ENCODE results near the gene CDYL.

DNA sequence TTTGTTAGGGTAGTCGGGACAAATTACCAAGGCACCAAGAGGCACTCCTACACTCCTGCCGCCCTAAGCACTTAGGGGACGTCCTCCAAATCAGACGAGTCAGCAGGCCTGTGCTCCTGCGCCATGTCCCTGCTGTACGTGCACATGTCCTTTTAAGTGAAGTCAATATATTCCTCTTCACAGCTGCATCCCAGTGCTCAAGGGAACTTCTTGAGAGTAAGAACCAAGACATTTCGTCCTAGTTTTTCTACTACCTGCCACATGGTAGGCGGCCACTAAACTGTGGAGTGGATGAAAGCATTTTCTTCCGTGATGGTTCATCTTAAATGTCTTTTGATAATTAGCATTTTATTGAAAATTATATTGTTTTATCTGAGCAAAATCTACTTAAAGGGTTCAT lies 126.9 kb downstream of the CDYL start:
- no peak for TF ChIP-seq GATA3 (IDR thresholded peaks at IDR 0.05; ENCODE audit: low read depth, low read length)
- no peak for TF ChIP-seq GATA2 (IDR thresholded peaks at IDR 0.05; ENCODE audit: low read depth, low read length)
